NCI-H446 (cell line): ENCODE measurements around the gene KCNK16.

Experiments
- DNase-seq, 2 experiments: peaks; one replicate each; lab custom pipeline; 2025; lab: John Stamatoyannopoulos, UW

KCNK16 gene

DNA sequence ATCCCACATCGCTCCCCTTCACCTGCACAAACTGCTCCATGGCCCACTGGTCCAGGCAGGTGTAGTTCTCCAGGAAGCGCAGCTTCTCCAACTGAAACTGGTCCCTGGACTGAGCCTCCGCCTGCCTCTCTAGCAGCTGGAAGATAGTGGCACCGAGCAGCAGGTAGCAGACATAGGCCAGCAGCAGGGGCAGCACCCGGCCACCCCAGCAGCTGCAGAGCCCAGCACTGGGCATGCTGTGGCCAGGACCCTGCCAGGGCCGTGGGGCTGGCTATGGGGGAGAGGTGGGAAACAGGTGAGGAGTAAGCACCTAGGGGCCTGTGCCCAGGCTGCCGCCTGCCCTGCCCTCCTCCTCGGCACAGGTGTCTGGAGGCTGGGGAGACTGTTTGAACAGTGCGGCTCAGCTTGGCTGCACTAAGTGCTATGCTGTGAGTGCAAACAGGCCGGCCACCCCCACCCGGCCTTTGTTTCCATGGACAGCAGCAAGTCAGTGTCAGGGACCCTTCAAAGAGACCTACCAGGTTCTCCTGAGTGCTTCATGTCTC lies at the start of gene KCNK16:
KCNK16 (minus strand) TSS at position 397 of the 545 bp plus-strand sequence; CDS start at position 235, 162 bp downstream.
- no peak for DNase-seq

- peak; percentile 52 to 75 for DNase-seq
These were observed 47.9 kb upstream of the KCNK16 start for GRCh38 chr6:39370390-39370789.

DNA sequence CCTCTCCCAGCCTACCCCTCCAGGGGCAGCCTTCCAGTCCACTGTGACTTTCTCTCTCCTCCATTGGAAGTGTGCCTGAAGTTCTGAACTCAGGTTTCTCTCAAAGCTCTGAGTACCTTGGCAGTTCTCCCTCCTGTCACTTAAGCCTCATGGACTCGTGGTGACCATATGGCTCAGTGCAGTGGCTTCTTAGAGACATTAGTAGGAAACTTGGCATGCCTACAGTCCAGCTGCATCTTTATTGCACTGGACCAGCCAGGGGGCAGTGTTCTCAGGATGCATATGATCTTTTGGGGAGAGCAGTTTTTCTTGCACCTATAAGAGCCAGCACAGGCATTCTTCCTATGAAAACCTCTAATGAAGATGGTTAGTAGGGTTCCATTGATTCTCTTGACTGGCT lies 47.5 kb upstream of the KCNK16 start:
- peak; percentile 65 to 89 for DNase-seq

DNA sequence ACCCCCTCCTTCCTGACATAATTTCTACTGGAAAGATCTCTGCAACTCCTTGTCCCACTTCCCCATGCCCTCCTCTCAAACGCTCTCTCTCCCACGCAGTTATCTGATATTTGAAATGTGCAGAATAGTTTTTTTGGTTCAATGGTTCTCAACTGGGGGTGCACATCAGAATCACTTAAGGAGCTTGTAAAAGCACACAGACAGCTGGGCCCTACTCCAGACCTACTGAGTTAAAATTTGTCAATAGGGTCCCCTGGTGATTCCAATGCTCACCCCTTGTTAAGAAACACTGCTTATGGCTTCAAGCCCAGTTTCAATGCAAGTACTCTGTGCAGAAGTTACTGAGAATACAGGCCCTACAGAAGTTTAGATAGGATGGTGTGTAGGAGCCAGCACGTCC lies 45.2 kb upstream of the KCNK16 start:
- DNase-seq = peak in 1 of 2 experiments; percentile 41

GRCh38 chr6:39366931-39367618 lies 44.6 kb upstream of the KCNK16 start:
- peak in 1 of 2 experiments; percentile 50 for DNase-seq

GRCh38 chr6:39365281-39366074 lies 43.0 kb upstream of the KCNK16 start:
- no peak for DNase-seq

GRCh38 chr6:39363280-39363679 lies 40.8 kb upstream of the KCNK16 start:
- no peak for DNase-seq

DNA sequence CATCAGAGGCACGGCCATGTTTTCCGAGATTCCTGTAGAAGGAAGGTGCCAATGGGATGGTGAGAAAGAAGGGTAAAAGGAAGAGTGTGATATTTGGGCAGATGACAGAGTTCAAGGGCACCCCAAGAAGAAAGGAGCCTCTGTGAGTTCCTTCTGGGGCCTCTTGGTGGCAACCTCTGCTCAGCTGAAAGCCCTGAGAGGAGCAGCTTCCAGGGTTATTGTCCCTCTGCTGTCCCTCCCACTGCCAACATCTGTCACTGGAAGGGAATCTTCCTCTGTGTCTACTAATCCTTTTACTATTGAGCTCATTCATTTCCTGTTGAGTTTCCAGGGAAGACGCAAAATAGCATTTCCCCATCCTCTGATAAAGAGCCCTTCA lies 40.0 kb upstream of the KCNK16 start:
- DNase-seq = peak in 1 of 2 experiments; percentile 58

- DNase-seq = peak; percentile 80 to 83
These were observed 39.4 kb upstream of the KCNK16 start for GRCh38 chr6:39361657-39362486.

- DNase-seq = no peak
These were observed 37.9 kb upstream of the KCNK16 start for GRCh38 chr6:39360378-39360777.

DNA sequence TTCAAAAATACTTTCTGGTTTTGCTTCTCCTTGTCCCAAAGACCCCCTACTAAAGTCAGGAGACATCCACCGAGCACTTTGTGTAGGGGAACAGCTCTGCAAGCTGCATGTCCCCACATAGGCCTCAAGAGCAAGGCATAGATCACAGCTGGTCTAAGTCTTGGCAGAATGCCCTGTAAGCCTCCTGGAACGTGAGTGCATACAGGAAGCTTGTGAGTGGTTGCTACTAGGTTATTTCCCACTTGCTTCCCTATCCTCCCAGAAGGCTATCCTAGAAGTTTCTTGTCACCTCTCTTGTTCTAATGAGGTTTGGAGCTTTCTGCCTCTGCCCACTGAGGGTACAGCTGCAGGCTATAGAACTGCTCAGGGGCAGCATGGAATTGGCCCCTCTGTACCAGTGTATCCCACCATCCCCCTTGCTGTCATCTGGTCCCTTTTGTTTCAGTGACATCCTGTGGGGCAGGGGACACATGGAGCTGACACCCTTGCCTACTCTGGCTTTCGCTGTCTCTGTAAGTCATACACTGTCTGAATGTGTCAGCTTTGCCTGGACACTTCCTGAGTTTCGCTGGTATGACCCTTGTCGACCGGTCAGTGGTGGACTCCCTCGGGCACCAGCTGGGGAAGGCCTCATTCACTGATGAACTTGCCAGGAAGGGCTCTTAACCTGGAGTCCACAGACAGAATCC lies 35.6 kb upstream of the KCNK16 start:
- peak; percentile 23 to 80 for DNase-seq

- DNase-seq = no peak
These were observed 31.3 kb upstream of the KCNK16 start for GRCh38 chr6:39353698-39354315.

GRCh38 chr6:39350723-39351505 lies 28.4 kb upstream of the KCNK16 start:
- no peak for DNase-seq

DNA sequence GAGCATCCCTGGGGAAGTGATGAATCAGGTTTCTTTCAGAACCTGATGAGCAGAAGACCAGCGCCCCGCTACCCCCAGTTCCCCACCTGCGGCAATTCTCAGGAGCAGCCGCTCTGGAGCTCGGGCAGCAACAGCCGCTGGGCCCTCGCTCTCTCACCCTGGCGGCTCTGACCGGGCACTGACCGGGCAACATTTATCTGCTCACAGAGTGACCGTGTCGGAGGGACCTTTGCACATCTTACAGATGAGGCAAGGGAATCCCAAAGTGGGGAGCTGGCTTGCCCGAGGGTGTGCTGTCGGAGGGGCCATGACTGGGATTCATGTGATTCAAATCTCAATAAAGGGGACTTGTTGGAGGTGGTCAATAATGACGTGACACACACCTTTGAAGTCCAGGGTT lies 26.2 kb upstream of the KCNK16 start:
- DNase-seq = no peak

DNA sequence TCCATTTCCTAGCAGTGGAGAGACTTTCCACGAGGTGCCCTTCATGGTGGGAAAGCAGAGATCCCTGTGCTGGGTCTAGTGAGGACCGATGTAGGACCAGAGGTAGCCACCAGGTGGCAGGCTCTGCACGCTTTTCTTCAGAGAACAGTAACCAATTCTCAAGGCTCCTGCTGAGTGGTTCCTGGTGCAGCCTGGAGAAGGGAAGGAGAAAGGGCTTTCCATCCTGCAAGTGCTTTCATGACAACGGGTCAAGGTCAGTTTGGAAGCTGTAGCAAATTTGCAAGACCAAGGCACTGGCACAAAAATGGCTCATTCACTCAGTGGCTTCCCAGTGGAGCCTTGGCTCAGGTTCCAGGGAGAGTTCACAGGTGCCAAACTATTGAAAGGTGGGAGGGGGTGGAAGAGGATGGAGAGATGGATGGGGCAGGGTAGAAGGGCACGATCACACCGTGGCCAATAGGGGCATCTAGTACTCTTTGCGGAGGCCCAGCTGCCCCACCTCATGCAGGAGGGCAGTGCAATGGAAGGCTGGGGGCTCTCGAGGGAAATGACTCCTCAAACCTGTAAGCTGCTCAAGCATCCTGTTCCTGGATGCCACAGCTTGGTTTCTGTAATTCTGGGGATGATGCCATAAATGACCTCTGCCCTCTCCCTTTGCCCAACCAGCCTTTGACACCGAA lies 25.5 kb upstream of the KCNK16 start:
- peak; percentile 52 to 83 for DNase-seq

DNA sequence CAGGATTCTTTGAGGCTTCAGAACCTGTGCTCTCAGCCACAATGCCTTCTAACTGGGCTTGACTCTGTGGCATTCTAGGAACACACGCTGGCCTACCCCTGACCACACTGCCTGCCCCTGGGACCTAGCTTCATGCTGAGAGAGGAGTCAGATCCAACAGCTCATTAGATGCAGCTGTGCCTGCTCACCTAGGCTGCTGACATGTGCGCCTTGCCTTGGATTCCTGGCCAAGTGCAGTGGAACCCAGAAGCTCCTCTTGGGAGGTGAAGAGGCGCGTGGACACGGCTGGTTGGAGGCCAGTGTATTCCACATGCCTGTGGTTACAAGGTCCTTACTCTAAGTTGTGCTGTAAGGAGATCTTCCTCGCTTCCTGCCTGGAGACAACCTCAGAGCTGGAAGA lies 24.7 kb upstream of the KCNK16 start:
- DNase-seq = no peak

DNA sequence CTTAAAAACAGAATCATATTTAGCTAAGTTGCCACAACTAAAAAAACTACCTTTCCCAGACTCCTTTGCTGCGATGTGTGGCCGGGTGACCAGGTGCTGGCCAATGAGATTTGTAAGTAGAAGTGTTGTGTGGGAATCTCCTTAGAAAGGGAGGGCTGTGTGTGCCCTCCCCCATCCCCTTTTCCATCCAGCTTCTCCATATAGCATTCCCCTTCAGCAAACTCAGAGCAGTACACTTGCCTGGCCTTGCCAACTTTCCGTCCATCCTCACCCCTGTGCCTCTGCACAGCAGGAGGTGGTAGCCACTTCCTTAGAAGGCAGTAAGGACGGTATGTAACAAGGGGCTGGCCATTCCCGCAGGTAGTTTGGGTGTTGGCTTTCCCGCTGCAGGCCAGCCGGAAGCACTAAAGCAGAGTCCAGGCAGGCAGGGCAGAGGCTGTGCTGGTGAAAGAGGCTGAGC lies 22.3 kb upstream of the KCNK16 start:
- DNase-seq = no peak

DNA sequence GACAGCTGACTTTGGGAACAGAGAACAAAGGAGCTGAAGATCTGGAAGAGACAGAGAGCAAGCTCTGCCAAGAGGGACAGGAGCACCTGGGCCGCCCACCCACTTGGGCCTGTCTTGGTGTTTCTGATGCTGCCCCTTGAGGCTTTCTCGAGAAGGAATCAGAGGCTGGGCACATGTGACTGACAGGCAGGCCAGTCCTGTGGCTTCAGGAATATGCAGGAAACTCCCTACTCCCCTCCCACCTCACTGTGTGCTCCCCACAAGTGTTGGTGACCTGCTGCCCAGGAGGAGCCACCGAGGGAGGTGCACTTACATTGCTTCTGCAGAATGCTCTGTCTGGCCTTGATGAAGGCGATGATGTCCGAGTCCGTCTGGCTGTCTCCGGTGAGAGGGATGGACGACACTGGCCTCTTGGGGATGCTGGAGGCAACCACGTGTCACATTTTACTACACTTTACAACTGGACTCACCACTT lies 20.9 kb upstream of the KCNK16 start:
- DNase-seq = no peak

DNA sequence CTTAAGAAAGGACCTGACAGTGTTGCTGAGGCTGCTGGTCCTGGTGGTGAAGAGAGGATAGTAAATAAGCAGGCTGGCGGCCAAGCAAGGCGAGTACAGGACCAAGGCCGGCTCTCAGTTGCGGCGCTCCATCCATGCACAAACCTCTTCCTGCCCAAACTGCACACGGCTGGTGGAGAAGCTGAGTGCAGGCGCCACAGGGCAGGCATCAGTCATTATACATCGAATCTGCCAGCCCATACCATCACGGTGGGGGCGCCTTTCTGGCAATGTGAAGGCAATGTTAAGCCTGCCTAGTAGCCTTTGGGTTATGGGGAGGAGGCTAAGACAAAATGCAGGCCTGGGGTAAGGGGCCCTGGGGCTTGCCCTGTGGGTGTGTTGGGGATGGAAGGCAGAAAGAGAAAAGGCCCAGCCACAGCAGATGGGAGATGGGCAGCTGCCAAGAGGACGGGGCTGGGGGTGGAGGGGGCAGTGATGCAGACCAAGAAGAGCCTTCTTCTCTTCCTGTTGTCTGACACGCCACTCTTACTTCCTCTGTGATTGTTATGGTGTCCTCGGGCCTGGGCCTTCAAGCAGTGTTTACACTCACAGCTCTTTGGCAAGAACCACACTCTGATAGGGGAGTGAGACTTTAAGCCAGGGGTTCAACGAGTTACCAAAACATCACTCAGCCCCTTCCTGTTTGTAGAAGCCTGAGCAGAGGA lies 20.3 kb upstream of the KCNK16 start:
- peak; percentile 46 to 59 for DNase-seq
